ENCODE results near the gene MAP1LC3B2. TPM values are rescaled to one million over a fixed set of nuclear protein-coding genes. Genes with fewer than 3 reads are reported as not detected.

The MAP1LC3B2 gene
- total RNA-seq, 6 donors from 2014 or later: 1.5 to 5.7 (median 2.5) TPM; not detected in 2

GRCh38 chr12:116556356-116556952 is 2.7 kb upstream of the MAP1LC3B2 start:
- Histone ChIP-seq H3K4me3 (no peak overlapping the region), H3K36me3 (no peaks in the 10 kb centered on the region), H3K9me3 (no peaks in the 10 kb centered on the region), H3K4me1 (peaks cover 0 to 17% (median 16%) of the 10 kb centered on the region in 4 donors), H3K27ac (no peak overlapping the region), H3K27me3 (no peaks in the 10 kb centered on the region)
- WGBS, 2 donors: 90 to 93% methylated on average over 6 of the region's 6 CpGs
- ATAC-seq (ENCODE audit: low FRiP score in 2 of 2) (no peak), DNase-seq (no peak)
- TF ChIP-seq POLR2AphosphoS5 (IDR thresholded peaks at IDR 0.05) (no peak), EP300 (IDR thresholded peaks at IDR 0.05) (no peak), POLR2A (IDR thresholded peaks at IDR 0.05) (no peak), CTCF (IDR thresholded peaks at IDR 0.05) (no peak)

GRCh38 chr12:116556964-116557698 is 2.0 kb upstream of the MAP1LC3B2 start:
- TF ChIP-seq EP300 (IDR thresholded peaks at IDR 0.05) (no peak), CTCF (IDR thresholded peaks at IDR 0.05) (no peak), POLR2A (IDR thresholded peaks at IDR 0.05) (no peak), POLR2AphosphoS5 (IDR thresholded peaks at IDR 0.05) (no peak)
- H3K9me3 ChIP-seq: no peaks in the 10 kb centered on the region
- no peak for DNase-seq
- H3K4me1 ChIP-seq: peaks cover 0 to 17% (median 16%) of the 10 kb centered on the region in 4 donors
- ATAC-seq (ENCODE audit: low FRiP score in 2 of 2): no peak
- WGBS, 2 donors: 82 to 95% methylated on average over 4 of the region's 4 CpGs
- no peak overlapping the region for H3K27ac ChIP-seq
- no peaks in the 10 kb centered on the region for H3K27me3 ChIP-seq
- no peak overlapping the region for H3K4me3 ChIP-seq
- H3K36me3 ChIP-seq: no peaks in the 10 kb centered on the region

- peak overlapping the region; percentile 54 to 84 (median 82) for H3K27ac ChIP-seq
- H3K4me1 ChIP-seq: peaks cover 0 to 17% (median 16%) of the 10 kb centered on the region in 4 donors
- ATAC-seq (ENCODE audit: low FRiP score in 2 of 2): peak in 1 of 2 donors; percentile 6
- peak overlapping the region in 1 of 4 donors; percentile 15 for H3K4me3 ChIP-seq
- no peak for DNase-seq
- 88% methylated on average over 21 of the region's 21 CpGs for WGBS, 2 donors
- H3K27me3 ChIP-seq: no peaks in the 10 kb centered on the region
- H3K9me3 ChIP-seq: no peaks in the 10 kb centered on the region
- TF ChIP-seq EP300 (IDR thresholded peaks at IDR 0.05): no peak
- TF ChIP-seq CTCF (IDR thresholded peaks at IDR 0.05): no peak
- TF ChIP-seq POLR2A (IDR thresholded peaks at IDR 0.05): no peak
- no peak for TF ChIP-seq POLR2AphosphoS5 (IDR thresholded peaks at IDR 0.05)
- no peaks in the 10 kb centered on the region for H3K36me3 ChIP-seq
Observed at GRCh38 chr12:116558280-116559161, 660 bp upstream of the MAP1LC3B2 start.

- peak overlapping the region in 1 of 4 donors; percentile 84 for H3K27ac ChIP-seq
- no peak overlapping the region for H3K4me3 ChIP-seq
- WGBS, 2 donors: 60 to 79% methylated on average over 4 to 6 of the region's 6 CpGs
- H3K9me3 ChIP-seq: no peaks in the 10 kb centered on the region
- ATAC-seq (ENCODE audit: low FRiP score in 2 of 2) (no peak), DNase-seq (no peak)
- peaks cover 0 to 17% (median 16%) of the 10 kb centered on the region in 4 donors for H3K4me1 ChIP-seq
- H3K27me3 ChIP-seq: no peaks in the 10 kb centered on the region
- TF ChIP-seq POLR2AphosphoS5 (IDR thresholded peaks at IDR 0.05): no peak
- no peak for TF ChIP-seq POLR2A (IDR thresholded peaks at IDR 0.05)
- no peak for TF ChIP-seq CTCF (IDR thresholded peaks at IDR 0.05)
- no peak for TF ChIP-seq EP300 (IDR thresholded peaks at IDR 0.05)
- no peaks in the 10 kb centered on the region for H3K36me3 ChIP-seq
Observed at GRCh38 chr12:116561181-116561821, 2.1 kb downstream of the MAP1LC3B2 start.

Data from upper lobe of left lung (tissue), 6 donors.